GM21367 (cell line): Measurements from ENCODE around the gene DNAJB14.

ENCODE experiments used
- ATAC-seq: cut with Tn5 transposase; IDR thresholded peaks from one replicate; pipeline ENCODE4 v1.9.1; 2021; ENCODE audit not compliant: unreplicated experiment

Gene DNAJB14

GRCh38 chr4:99945718-99946355, 581 bp downstream of the DNAJB14 start:
- peak; percentile 0 for ATAC-seq

DNA sequence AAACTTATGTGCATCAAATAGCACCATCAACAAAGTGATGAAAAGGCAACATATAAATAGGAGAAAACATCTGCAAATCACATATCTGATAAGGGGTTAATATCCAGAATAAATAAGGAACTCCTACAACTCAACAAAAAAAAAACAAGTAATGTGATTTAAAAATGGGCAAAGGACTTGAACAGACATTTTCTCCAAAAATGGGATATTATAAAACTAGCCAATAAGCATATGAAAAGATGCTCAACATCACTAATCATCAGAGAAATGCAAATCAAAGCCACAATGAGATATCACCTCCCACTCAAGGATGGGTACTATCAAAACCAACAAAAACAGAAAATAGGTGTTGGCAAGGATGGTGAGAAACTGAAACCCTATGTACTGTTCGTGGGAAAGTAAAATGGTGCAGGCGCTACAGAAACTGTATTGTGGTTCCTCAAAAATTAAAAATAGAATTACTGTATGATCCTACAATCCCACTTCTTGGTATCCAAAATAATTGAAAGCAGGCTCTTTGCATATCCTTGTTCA, 2.4 kb downstream of the DNAJB14 start:
- no peak for ATAC-seq

DNA sequence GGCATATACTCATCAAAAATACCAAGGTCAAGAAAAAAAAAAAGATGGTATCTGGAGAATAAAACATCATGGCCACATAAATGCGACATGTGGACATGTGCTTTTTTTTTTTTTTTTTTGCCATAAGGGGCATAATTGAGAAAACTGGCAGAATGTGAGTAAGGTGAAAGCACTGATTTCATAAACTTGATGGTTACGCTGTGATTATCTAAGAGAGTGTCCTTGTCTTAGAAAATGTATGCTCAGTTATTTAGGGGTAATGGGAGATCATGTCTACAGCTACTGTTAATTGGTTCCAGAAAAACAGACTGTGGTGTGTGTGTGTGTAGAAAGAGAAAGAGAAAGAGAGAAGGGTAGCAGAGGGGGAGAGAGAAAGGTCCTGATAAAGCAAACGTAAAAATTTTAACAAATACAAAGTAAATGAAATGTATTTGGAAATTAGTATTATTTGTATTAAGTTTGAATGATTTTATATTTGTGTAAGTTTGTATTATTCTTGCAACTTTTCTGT, 8.1 kb downstream of the DNAJB14 start:
- ATAC-seq = no peak

- no peak for ATAC-seq
These were observed 11.5 kb downstream of the DNAJB14 start for GRCh38 chr4:99934891-99935290.

GRCh38 chr4:99927566-99927965, 18.9 kb downstream of the DNAJB14 start:
- no peak for ATAC-seq

DNA sequence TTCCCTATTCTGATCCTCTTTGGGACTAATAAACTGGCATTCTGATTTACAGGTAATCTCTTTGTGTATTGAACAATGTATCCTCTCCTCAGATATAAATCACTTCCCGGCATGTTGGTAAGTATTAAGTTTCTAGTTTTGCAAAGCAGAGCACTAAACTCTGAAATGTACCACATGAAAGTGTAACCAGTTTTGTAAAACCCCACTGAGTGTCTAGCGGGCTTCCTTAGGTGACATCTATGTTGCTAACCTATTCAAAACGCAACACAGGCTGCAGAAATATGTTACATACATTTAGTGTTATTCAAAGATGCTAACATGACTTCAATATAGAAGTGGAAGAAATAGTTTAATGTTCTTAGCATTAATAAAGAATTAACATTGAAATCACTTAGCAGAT, 25.2 kb downstream of the DNAJB14 start:
- no peak for ATAC-seq

GRCh38 chr4:99918656-99919055, 27.8 kb downstream of the DNAJB14 start:
- no peak for ATAC-seq

GRCh38 chr4:99917575-99917974, 28.8 kb downstream of the DNAJB14 start:
- ATAC-seq = no peak

- no peak for ATAC-seq
These were observed 31.0 kb downstream of the DNAJB14 start for GRCh38 chr4:99915449-99915848.

DNA sequence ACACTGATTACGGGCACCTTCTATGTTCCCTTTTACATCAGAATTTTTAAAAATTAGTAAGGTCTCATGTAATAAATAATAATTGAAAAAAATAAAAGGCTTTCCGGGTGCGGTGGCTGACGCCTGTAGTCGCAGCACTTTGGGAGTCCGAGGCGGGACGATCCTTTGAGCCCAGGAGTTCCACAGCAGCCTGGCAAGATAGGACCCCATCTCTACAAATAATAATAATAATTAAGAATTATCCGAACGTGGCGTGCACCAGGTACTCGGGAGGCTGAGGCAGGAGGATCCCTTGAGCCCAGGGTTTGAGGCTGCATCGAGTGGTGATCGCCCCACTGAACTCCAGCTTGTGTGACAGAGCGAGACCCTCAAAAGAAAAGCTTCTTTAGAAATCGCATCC, 51.4 kb downstream of the DNAJB14 start:
- ATAC-seq = no peak

DNA sequence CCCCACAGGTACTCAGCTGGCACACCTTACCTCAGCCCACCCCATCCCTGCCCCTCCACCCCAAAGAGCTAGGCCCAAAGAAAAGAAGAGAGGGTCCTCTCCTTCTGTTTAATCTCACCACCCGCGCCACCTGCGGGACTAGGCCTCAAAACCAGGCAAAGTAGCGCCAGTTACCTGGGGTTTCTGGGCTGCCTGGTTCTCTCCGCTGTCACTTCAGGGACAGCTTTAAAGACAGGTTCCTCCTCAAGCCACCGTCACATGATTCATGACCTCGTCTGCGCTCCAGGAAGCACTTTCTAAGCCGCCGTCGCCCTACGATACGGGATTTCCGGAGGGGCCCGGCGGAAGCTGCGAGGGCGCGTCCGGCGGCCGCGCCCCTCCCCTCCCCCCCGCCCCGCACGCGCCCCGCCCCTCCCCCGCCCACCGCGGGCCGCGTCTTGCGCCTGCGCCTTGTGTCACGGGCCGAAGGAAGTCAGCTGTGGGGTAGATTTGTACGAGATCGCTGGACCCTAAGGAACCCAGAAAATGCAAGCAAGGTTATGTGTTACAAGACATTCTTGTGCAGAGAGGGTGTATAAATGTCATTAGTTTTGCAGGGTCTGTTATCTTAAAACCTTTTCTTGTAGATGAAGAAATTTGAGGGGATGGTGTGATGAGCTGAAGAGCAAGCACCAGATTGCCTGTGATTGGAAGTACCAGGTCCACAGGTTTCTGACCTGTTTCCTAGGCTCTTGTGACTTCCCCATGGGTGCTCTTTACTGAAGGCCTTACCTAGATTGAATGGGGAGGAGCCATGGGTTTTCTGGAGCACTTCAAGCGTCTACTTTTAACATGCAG, 52.0 kb downstream of the DNAJB14 start, which contains the start of gene LAMTOR3:
TSS of gene LAMTOR3 (minus strand) at position 267 of the 837 bp plus-strand sequence. CDS start 464 bp downstream, outside the sequence.
- ATAC-seq = peak; percentile 99

- ATAC-seq = no peak
These were observed 52.6 kb downstream of the DNAJB14 start for GRCh38 chr4:99893839-99894160.

DNA sequence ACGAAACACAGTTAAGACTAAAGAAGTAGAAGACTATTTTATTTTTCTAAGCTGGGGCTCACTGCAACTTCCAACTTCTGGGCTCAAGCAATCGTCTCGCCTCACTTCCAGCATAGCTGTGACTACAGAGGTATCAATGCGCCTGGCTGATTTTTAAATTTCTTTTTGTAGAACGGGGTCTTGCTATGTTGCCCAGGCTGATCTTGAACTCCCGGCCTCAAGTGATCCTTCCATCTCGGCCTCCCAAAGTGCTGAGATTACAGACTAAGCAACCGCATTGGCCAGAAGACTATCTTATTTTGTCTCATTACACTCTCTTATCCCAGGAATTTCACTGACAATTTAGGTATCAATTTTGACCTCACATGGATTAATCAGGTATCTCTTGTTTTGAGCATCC, 53.4 kb downstream of the DNAJB14 start:
- no peak for ATAC-seq

DNA sequence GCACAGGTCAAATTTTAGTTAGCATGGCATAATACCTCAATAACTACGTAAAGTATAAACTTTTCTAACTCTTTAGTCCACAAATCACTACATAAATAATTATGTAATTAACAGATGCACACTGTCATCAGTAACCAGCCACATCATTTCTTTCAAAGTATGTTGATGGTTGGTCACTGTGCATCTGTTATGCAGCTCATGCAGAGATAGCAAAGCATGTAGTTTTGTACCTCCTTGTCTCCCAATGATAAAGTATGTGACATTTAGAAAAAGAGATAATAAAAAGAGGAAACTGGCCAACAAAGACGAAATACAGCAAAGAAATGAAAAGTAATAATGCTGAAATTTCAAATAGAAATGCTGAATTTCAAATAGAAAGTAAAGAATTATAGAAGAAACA, 55.1 kb downstream of the DNAJB14 start:
- ATAC-seq = no peak

GRCh38 chr4:99887837-99888236, 58.6 kb downstream of the DNAJB14 start:
- no peak for ATAC-seq

- no peak for ATAC-seq
These were observed 60.3 kb downstream of the DNAJB14 start for GRCh38 chr4:99886146-99886545.

GRCh38 chr4:99885687-99886086, 60.7 kb downstream of the DNAJB14 start:
- no peak for ATAC-seq

GRCh38 chr4:99885063-99885664, 61.3 kb downstream of the DNAJB14 start:
- no peak for ATAC-seq

- no peak for ATAC-seq
These were observed 67.0 kb downstream of the DNAJB14 start for GRCh38 chr4:99879458-99879857.

DNA sequence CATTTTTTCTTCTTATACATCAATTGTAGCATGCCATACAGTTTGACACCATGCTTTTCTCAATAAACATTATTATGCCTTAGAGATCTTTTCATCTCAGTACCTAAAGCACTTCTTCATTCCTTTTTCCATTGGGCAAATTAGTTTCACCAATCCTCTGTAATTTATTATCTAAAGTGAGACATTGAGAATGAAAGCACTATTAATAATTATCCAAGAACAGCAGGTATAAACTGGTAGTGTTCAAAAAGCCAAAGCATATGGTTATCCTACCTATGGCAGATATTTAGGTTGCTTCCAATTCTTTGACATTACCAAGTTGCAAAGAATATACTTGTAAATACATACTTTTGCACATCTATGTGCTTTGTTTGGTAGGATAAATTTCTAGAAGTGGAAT, 67.8 kb downstream of the DNAJB14 start:
- ATAC-seq = no peak

DNA sequence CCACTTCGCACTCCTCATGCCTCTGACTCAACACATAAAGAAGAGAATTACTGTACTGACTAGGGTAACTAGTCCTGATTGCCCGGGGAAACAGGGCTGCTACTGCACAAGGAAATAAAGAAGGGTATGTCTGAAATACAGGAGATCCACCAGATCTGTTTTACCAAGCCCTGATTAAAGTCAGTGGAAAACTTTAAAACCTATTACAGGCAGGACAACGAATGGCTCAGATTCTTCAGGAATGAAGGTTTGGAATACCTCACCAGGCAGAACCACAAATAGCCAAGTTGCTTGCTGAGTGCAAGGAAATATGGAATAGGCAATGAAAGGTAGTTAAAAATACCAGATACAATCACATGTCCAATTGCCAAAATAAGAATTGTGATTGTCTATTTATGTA, 69.5 kb downstream of the DNAJB14 start:
- no peak for ATAC-seq

DNA sequence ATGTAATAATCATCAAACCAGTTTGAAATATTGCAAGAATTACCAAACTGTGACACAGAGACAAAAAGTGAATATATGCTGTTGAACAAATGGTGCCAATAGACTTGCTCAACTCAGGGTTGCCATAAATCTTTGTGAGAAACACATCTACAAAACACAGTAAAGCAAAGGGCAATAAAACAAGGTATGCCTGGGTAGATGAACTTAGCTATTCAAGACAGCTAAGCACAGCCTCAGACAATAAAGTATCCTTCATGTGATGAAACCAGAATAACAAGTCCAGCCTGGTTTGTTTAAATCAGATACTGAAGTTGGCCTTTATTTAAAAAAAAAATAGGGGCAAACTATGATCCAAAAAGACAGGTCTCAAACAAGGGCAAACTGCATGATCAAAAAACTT, 71.3 kb downstream of the DNAJB14 start:
- no peak for ATAC-seq
